SK-N-SH (cell line): ENCODE results near the gene ASPG. TPM values are rescaled to one million over a fixed set of nuclear protein-coding genes. Genes with fewer than 3 reads are reported as not detected.

ENCODE experiments used
- CTCF ChIA-PET: fragments of 300-600, 350-600 bp; formaldehyde crosslinking; extraction: SDS; loops from one replicate; lab custom pipeline; 2021; lab: Yijun Ruan, JAX
- POLR2A ChIA-PET: fragments of 350-600 bp; sonication (Branson Sonifier 250); formaldehyde crosslinking; extraction: SDS; loops from one replicate; lab custom pipeline; 2020; ENCODE audit warnings: antibody characterized with exemption, inconsistent platforms; lab: Yijun Ruan, JAX
- DNase-seq: peaks from one replicate; pipeline ENCODE4 v3.0.0; 2012
- H2AFZ ChIP-seq: fragments of 200-600 bp; sonication (generic); 2 replicates; pipeline ENCODE4 v1.8.1; 2016; ENCODE audit warnings: antibody characterized with exemption, mild to moderate bottlenecking, low read depth
- H3F3A ChIP-seq: fragments of 200-600 bp; sonication (generic); replicated peaks from 2 replicates; pipeline ENCODE3; 2016; ENCODE audit warnings: antibody characterized with exemption, mild to moderate bottlenecking; ENCODE audit not compliant: insufficient read depth
- H3K27ac ChIP-seq, 2 experiments: fragments of 200-500 bp in 1 of 2; fragments of 200-600 bp in 1 of 2; sonication (Bioruptor generic) in 1 of 2; sonication (generic), shearing (Covaris generic) in 1 of 2; 2 replicates each; pipeline versions ENCODE4 v1.5.1 to v1.6.1; 2014 to 2016; ENCODE audit warnings: low read depth in 2 of 2, inconsistent platforms in 1 of 2, low read length in 1 of 2, mild to moderate bottlenecking in 1 of 2, mixed read lengths in 1 of 2
- H3K27me3 ChIP-seq: fragments of 200-600 bp; sonication (generic), shearing (Covaris generic); 2 replicates; pipeline ENCODE4 v1.6.1; 2016; ENCODE audit warnings: mixed run types; ENCODE audit not compliant: insufficient read depth
- H3K36me3 ChIP-seq, 2 experiments: fragments of 200-500 bp in 1 of 2; fragments of 200-600 bp in 1 of 2; sonication (Bioruptor generic) in 1 of 2; sonication (generic) in 1 of 2; replicated peaks in 1 of 2; 2 replicates each; pipeline versions ENCODE3 to v1.5.1; 2014 to 2016; ENCODE audit warnings: low read length in 1 of 2, mild to moderate bottlenecking in 1 of 2; ENCODE audit not compliant: insufficient read depth in 2 of 2, control insufficient read depth in 1 of 2
- H3K4me1 ChIP-seq, 2 experiments: fragments of 200-500 bp in 1 of 2; fragments of 200-600 bp in 1 of 2; sonication (Bioruptor generic) in 1 of 2; sonication (generic), shearing (Covaris generic) in 1 of 2; 2 replicates each; pipeline versions ENCODE4 v1.5.1 to v1.6.1; 2014 to 2016; ENCODE audit warnings: low read depth in 1 of 2, low read length in 1 of 2, mixed run types in 1 of 2; ENCODE audit not compliant: insufficient read depth in 2 of 2, control insufficient read depth in 1 of 2
- H3K4me2 ChIP-seq: fragments of 200-600 bp; sonication (generic), shearing (Covaris generic); 2 replicates; pipeline ENCODE4 v1.6.1; 2017; ENCODE audit warnings: mixed run types
- H3K4me3 ChIP-seq, 2 experiments: fragments of 200-500 bp in 1 of 2; fragments of 200-600 bp in 1 of 2; sonication (Bioruptor generic) in 1 of 2; sonication (generic), shearing (Covaris generic) in 1 of 2; 2 replicates each; pipeline versions ENCODE4 v1.5.1 to v1.8.1; 2014 to 2016; ENCODE audit warnings: low read depth in 2 of 2, inconsistent platforms in 1 of 2, low read length in 1 of 2, mild to moderate bottlenecking in 1 of 2, mixed read lengths in 1 of 2, moderate library complexity in 1 of 2
- H3K79me2 ChIP-seq: fragments of 200-600 bp; sonication (generic); 2 replicates; pipeline ENCODE4 v1.8.1; 2017; ENCODE audit warnings: mild to moderate bottlenecking; ENCODE audit not compliant: insufficient read depth
- H3K9ac ChIP-seq: fragments of 200-600 bp; sonication (generic); 2 replicates; pipeline ENCODE4 v1.6.1; 2017; ENCODE audit warnings: mixed run types
- H3K9me2 ChIP-seq: fragments of 200-600 bp; sonication (generic); 2 replicates; pipeline ENCODE4 v1.6.1; 2017; ENCODE audit warnings: mixed run types
- H3K9me3 ChIP-seq: fragments of 200-600 bp; sonication (generic); 2 replicates; pipeline ENCODE4 v1.6.1; 2017; ENCODE audit warnings: mixed run types, mild to moderate bottlenecking, moderate library complexity
- H4K20me1 ChIP-seq: fragments of 200-600 bp; sonication (generic); 2 replicates; pipeline ENCODE4 v1.6.1; 2017; ENCODE audit warnings: mild to moderate bottlenecking, mixed run types; ENCODE audit not compliant: insufficient read depth
- CTCF ChIP-seq: fragments of 200-600 bp; sonication (generic); IDR thresholded peaks from 2 replicates; pipeline ENCODE4 v1.6.1; 2017; ENCODE audit warnings: antibody characterized with exemption, mild to moderate bottlenecking, moderate library complexity
- FOSL2 ChIP-seq: IDR thresholded peaks from 2 replicates; pipeline ENCODE4 v1.4.0; 2012; ENCODE audit warnings: low read depth, mild to moderate bottlenecking, moderate library complexity, borderline replicate concordance
- MAX ChIP-seq: IDR thresholded peaks from 2 replicates; pipeline ENCODE4 v1.4.0; 2012; ENCODE audit warnings: low read depth
- MEF2A ChIP-seq: IDR thresholded peaks from 2 replicates; pipeline ENCODE4 v1.4.0; 2012; ENCODE audit warnings: low read depth, borderline replicate concordance
- MXI1 ChIP-seq: IDR thresholded peaks from 2 replicates; pipeline ENCODE4 v1.6.1; 2012; ENCODE audit warnings: mild to moderate bottlenecking, low read depth, low read length, improper control_type of control experiment
- NFIC ChIP-seq: IDR thresholded peaks from 2 replicates; pipeline ENCODE4 v1.4.0; 2012; ENCODE audit warnings: borderline replicate concordance
- RAD21 ChIP-seq: IDR thresholded peaks from 2 replicates; pipeline ENCODE4 v1.6.1; 2012; ENCODE audit warnings: mild to moderate bottlenecking, low read length
- RFX5 ChIP-seq: IDR thresholded peaks from 2 replicates; pipeline ENCODE4 v1.6.1; 2012; ENCODE audit warnings: mild to moderate bottlenecking, improper control_type of control experiment, low read length
- RXRA ChIP-seq: IDR thresholded peaks from 2 replicates; pipeline ENCODE4 v1.4.0; 2012; ENCODE audit warnings: low read depth, mild to moderate bottlenecking, borderline replicate concordance
- SIN3A ChIP-seq: IDR thresholded peaks from 2 replicates; pipeline ENCODE4 v1.6.1; 2012; ENCODE audit warnings: low read depth, mild to moderate bottlenecking, low read length, moderate library complexity, borderline replicate concordance
- SMC3 ChIP-seq: IDR thresholded peaks from 2 replicates; pipeline ENCODE4 v1.6.1; 2012; ENCODE audit warnings: low read depth, low read length, improper control_type of control experiment
- TCF12 ChIP-seq: IDR thresholded peaks from 2 replicates; pipeline ENCODE4 v1.4.0; 2012
- ZBTB33 ChIP-seq: IDR thresholded peaks from 2 replicates; pipeline ENCODE4 v1.4.0; 2012; ENCODE audit warnings: low read depth, borderline replicate concordance
- WGBS: methylation state at CpG from one replicate; pipeline ENCODE4 v1.1.6; 2017; ENCODE audit warnings: low lambda C conversion rate; 5-methylcytosine and 5-hydroxymethylcytosine counted together
- polyA plus RNA-seq, 3 experiments: library from polyadenylated mRNA; depleted of rRNA; stranded (reverse); fragments of >200 nt; gene quantifications; 2 replicates each; pipeline ENCODE4 v1.2.3, GENCODE V29; 2012
- TF ChIP-seq, protein P1 (sequence below): IDR thresholded peaks from 2 replicates; pipeline ENCODE4 v1.4.0; 2012; ENCODE audit warnings: low read depth, borderline replicate concordance

ASPG gene
- polyA plus RNA-seq, 1 of the 3 experiments (the other 2 are of a cell fraction), result not detected

GRCh38 chr14:104091061-104091926 lies 5.8 kb downstream of the ASPG start:
- Histone ChIP-seq H3K9me3 (no peaks in the 10 kb centered on the region), H3K27me3 (no peaks in the 10 kb centered on the region), H3K9ac (no peak overlapping the region), H3K9me2 (no peaks in the 10 kb centered on the region), H4K20me1 (no peaks in the 10 kb centered on the region), H3K4me2 (no peak overlapping the region), H3K4me1 (peaks cover 0 to 11% of the 10 kb centered on the region in 2 experiments; a peak in 1 of 4 replicates), H2AFZ (no peak overlapping the region), H3F3A (no peaks in the 10 kb centered on the region), H3K4me3 (no peak overlapping the region), H3K27ac (no peak overlapping the region), H3K79me2 (no peaks in the 10 kb centered on the region), H3K36me3 (no peaks in the 10 kb centered on the region)
- WGBS, result 58% methylated on average over 17 of the region's 26 CpGs
- POLR2A ChIA-PET, result no interaction called here
- DNase-seq, result peak; percentile 39
- CTCF ChIA-PET, result interaction anchor here (0.6 to 5.2 kb wide), 4 partner anchors 14 to 46 kb away, joined by 3 to 79 read pairs (median 32); no protein-coding TSS in a partner anchor
- no peak for TF ChIP-seq CTCF
- no peak for TF ChIP-seq MAX
- no peak for TF ChIP-seq ZBTB33
- no peak for TF ChIP-seq FOSL2
- TF ChIP-seq RAD21, result no peak
- TF ChIP-seq, protein P1, sequence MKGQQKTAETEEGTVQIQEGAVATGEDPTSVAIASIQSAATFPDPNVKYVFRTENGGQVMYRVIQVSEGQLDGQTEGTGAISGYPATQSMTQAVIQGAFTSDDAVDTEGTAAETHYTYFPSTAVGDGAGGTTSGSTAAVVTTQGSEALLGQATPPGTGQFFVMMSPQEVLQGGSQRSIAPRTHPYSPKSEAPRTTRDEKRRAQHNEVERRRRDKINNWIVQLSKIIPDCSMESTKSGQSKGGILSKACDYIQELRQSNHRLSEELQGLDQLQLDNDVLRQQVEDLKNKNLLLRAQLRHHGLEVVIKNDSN, result no peak
- no peak for TF ChIP-seq RFX5
- TF ChIP-seq NFIC, result no peak
- TF ChIP-seq SMC3, result no peak
- no peak for TF ChIP-seq RXRA
- no peak for TF ChIP-seq MEF2A
- TF ChIP-seq MXI1, result no peak
- TF ChIP-seq SIN3A, result no peak
- no peak for TF ChIP-seq TCF12
- TF ChIP-seq, all 33 proteins: peak for 0
